Thyroid gland (tissue), 4 donors: ENCODE results near the gene SNX10. TPM values are rescaled to one million over a fixed set of nuclear protein-coding genes. Genes with fewer than 3 reads are reported as not detected.

Experiments
- DNase-seq, 2 donors: peaks; one replicate each; pipeline ENCODE4 v3.0.0-alpha.2; 2019
- H3K27ac ChIP-seq, 3 donors: fragments of 200-600 bp; sonication (generic); 1 replicate in 2 of 3; 2 replicates in 1 of 3; pipeline ENCODE4 v1.5.1; 2016 to 2019; ENCODE audit warnings: mild to moderate bottlenecking in 1 of 3, moderate library complexity in 1 of 3
- H3K27me3 ChIP-seq: fragments of 200-600 bp; sonication (generic); one replicate; pipeline ENCODE4 v1.5.1; 2019
- H3K36me3 ChIP-seq, 2 donors: fragments of 200-600 bp; sonication (generic); one replicate each; pipeline ENCODE4 v1.5.1; 2016 to 2019
- H3K4me1 ChIP-seq, 2 donors: fragments of 200-600 bp; sonication (generic); one replicate each; pipeline ENCODE4 v1.5.1; 2017 to 2019
- H3K4me3 ChIP-seq, 3 donors: fragments of 200-600 bp; sonication (generic); replicated peaks in 1 of 3; 1 replicate in 2 of 3; 2 replicates in 1 of 3; pipeline ENCODE4 v1.5.1; 2016; ENCODE audit warnings: mild to moderate bottlenecking in 1 of 3
- H3K9me3 ChIP-seq: fragments of 200-600 bp; sonication (generic); one replicate; pipeline ENCODE4 v1.5.1; 2017
- CTCF ChIP-seq, 6 experiments: fragments of 200-600 bp in 3 of 6; fragments of 450-650 bp in 3 of 6; sonication (generic) in 3 of 6; IDR thresholded peaks; one replicate each; pipeline ENCODE4 v1.5.1; 2016 to 2019; ENCODE audit warnings: antibody characterized with exemption in 6 of 6, mild to moderate bottlenecking in 2 of 6, inconsistent platforms in 1 of 6, moderate library complexity in 1 of 6
- POLR2A ChIP-seq, 2 donors: fragments of 450-650 bp; IDR thresholded peaks; one replicate each; pipeline ENCODE4 v1.6.1; 2017; ENCODE audit warnings: antibody characterized with exemption in 2 of 2, mild to moderate bottlenecking in 2 of 2, moderate library complexity in 1 of 2
- WGBS, 2 donors: methylation state at CpG; one replicate each; pipeline ENCODE4 v1.1.5; 2017; 5-methylcytosine and 5-hydroxymethylcytosine counted together
- intact Hi-C: fragments of 100-400 bp; cut with DNase I; formaldehyde crosslinking; loops from one replicate; pipeline ENCODE4 v1.15.1; 2023
- total RNA-seq, 4 donors: library from RNA; depleted of rRNA; stranded (reverse); fragments of >200 nt; gene quantifications; one replicate each; pipeline ENCODE4 v1.2.3, GENCODE V29; 2016

Gene SNX10
- total RNA-seq, 4 donors from 2014 or later, result 1.8 to 5.0 (median 2.7) TPM

- intact Hi-C loops, result no loop called here
These were observed 26.1 kb upstream of the SNX10 start for GRCh38 chr7:26265499-26266075.

GRCh38 chr7:26267601-26268166 lies 24.0 kb upstream of the SNX10 start:
- intact Hi-C loops, result no loop called here
- no peak overlapping the region for H3K27ac ChIP-seq
- 94 to 96% methylated on average over 9 of the region's 9 CpGs for WGBS, 2 donors
- no peaks in the 10 kb centered on the region for H3K4me1 ChIP-seq
- H3K36me3 ChIP-seq, result no peaks in the 10 kb centered on the region
- no peak for DNase-seq
- H3K9me3 ChIP-seq, result no peaks in the 10 kb centered on the region
- H3K4me3 ChIP-seq, result no peak overlapping the region
- no peaks in the 10 kb centered on the region for H3K27me3 ChIP-seq
- no peak for TF ChIP-seq POLR2A (IDR thresholded peaks at IDR 0.05)
- TF ChIP-seq CTCF (IDR thresholded peaks at IDR 0.05), result no peak

More at GRCh38 chr7:26265499-26266075, 26.1 kb upstream of the SNX10 start:
- no peak overlapping the region for H3K4me3 ChIP-seq
- no peaks in the 10 kb centered on the region for H3K4me1 ChIP-seq
- no peak overlapping the region for H3K27ac ChIP-seq
- TF ChIP-seq CTCF (IDR thresholded peaks at IDR 0.05) (no peak), POLR2A (IDR thresholded peaks at IDR 0.05) (no peak)
- H3K27me3 ChIP-seq, result no peaks in the 10 kb centered on the region
- DNase-seq, result no peak
- 88 to 90% methylated on average over 5 of the region's 5 CpGs for WGBS, 2 donors
- no peaks in the 10 kb centered on the region for H3K36me3 ChIP-seq
- H3K9me3 ChIP-seq, result no peaks in the 10 kb centered on the region

- no peaks in the 10 kb centered on the region for H3K36me3 ChIP-seq
- no peaks in the 10 kb centered on the region for H3K9me3 ChIP-seq
- H3K4me1 ChIP-seq, result no peaks in the 10 kb centered on the region
- WGBS, 2 donors, result 87 to 91% methylated on average over 3 of the region's 3 CpGs
- H3K4me3 ChIP-seq, result no peak overlapping the region
- intact Hi-C loops, result no loop called here
- H3K27me3 ChIP-seq, result no peaks in the 10 kb centered on the region
- TF ChIP-seq POLR2A (IDR thresholded peaks at IDR 0.05), result no peak
- DNase-seq, result no peak
- H3K27ac ChIP-seq, result no peak overlapping the region
These were observed 16.4 kb upstream of the SNX10 start for GRCh38 chr7:26275213-26275612.

GRCh38 chr7:26278770-26279169 lies 12.9 kb upstream of the SNX10 start:
- H3K27me3 ChIP-seq, result no peaks in the 10 kb centered on the region
- no peak overlapping the region for H3K4me3 ChIP-seq
- H3K36me3 ChIP-seq, result no peaks in the 10 kb centered on the region
- intact Hi-C loops, result no loop called here
- H3K4me1 ChIP-seq, result no peaks in the 10 kb centered on the region
- no peak for TF ChIP-seq POLR2A (IDR thresholded peaks at IDR 0.05)
- TF ChIP-seq CTCF (IDR thresholded peaks at IDR 0.05), result peak in 1 of 6 experiments; percentile 26
- no peak for DNase-seq
- no peaks in the 10 kb centered on the region for H3K9me3 ChIP-seq
- WGBS, 2 donors, result 32 to 53% methylated on average over 1 of the region's 1 CpG
- H3K27ac ChIP-seq, result no peak overlapping the region

GRCh38 chr7:26279405-26279804 lies 12.3 kb upstream of the SNX10 start:
- Histone ChIP-seq H3K27ac (no peak overlapping the region), H3K27me3 (no peaks in the 10 kb centered on the region), H3K9me3 (no peaks in the 10 kb centered on the region), H3K4me3 (no peak overlapping the region), H3K36me3 (no peaks in the 10 kb centered on the region), H3K4me1 (no peaks in the 10 kb centered on the region)
- DNase-seq, result no peak
- no peak for TF ChIP-seq POLR2A (IDR thresholded peaks at IDR 0.05)
- no peak for TF ChIP-seq CTCF (IDR thresholded peaks at IDR 0.05)
- intact Hi-C loops, result no loop called here
- 76 to 91% methylated on average over 4 of the region's 4 CpGs for WGBS, 2 donors
